GM11168 (cell line): ENCODE results near the gene CALML3.
"Not testable (repeated sequence)": the region's sequence is repeated elsewhere in the genome, so short reads cannot be mapped to it uniquely, and the experiment has no call there.

Source experiments
- in situ Hi-C: fragments of 300-500 bp; cut with MboI; formaldehyde crosslinking; loops from one replicate; pipeline ENCODE4 v1.12.0; 2022; ENCODE audit warnings: low sequenced_read_pairs; ENCODE audit not compliant: unreplicated experiment

Gene CALML3

DNA sequence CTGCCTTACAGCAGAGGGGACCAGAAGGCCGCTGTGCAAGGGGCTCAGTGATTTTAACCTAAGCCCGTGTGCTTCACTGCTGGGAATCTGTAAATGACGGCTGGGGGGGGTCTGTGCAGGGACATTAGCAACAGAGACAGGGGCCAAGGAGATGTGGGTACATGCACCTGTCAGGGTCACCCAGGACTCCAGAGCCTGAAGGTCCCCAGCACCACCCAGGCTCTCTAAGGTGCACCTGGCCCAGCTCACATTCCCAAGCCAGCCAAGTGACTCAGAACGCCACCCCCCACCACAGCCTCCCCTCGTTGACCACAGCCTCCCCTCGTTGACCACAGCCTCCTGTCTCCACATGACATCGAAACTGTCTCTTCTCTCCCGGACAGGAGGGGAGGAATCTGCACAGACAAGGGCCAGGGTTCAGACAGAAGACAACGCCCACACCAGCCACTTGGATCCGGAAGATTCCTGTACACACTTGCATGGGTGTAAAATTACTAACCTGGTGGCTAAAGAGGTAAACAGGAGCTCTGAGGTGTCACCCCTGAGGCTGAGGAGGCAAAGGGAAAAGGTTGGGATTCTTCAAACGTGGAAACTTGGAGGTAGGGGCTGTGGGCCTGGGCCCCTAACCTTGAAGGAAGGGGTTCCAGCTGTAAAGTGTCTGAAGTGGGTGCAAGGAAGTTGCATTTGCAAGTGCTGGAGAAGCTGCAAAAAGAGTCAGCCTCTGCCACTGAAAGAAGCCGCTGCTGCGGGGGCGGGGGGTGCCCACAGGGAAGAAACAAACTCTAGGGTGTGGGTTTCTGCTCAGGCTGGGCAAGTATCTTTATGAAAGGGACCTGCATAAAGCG is 27.0 kb downstream of the CALML3 start:
- in situ Hi-C loops: no loop called here

DNA sequence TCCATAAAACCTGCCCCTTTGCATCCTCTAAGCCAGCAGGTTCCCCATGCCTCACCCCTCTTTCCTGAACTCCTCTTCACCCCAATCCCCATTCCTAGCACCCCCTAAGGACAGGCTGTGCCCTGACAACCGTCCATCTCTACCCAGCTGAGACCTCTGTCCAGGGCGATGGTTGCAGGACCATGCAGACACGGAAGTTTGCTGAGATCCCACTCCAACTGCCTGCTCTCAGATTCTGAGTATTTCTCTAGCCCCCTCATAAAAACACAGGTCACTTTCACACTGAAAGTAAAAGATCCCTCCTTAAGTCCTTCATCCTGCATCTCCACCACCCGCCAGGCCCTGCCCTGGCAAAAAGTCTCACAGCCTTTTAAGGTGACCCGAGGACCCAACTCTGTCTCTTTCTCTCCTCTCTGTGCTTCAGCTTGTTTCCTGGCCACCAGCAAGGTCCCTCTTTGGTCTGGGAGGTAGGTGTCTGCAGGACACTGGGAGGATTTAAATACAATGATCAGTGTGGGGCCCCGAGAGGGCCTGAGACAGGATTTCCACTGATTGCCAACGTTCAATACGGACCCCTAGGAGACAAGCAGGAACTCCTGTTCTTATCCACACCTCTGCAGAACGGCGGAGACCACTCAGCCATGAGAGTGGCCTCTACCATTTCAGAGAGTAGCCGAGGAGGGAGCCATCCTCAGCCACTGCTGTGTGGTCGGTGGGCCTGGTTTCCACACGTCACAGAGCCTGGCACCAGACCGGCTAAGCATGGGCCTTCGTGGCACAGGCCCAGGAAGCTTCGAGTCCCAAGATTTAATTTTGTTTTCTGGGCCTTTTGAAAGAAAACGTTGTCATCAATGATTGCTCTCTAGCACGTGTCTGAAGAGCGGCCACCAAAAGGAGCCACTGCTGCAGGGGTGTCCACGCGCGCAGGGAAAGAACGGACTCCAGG is 27.9 kb downstream of the CALML3 start:
- in situ Hi-C loops: no loop called here

DNA sequence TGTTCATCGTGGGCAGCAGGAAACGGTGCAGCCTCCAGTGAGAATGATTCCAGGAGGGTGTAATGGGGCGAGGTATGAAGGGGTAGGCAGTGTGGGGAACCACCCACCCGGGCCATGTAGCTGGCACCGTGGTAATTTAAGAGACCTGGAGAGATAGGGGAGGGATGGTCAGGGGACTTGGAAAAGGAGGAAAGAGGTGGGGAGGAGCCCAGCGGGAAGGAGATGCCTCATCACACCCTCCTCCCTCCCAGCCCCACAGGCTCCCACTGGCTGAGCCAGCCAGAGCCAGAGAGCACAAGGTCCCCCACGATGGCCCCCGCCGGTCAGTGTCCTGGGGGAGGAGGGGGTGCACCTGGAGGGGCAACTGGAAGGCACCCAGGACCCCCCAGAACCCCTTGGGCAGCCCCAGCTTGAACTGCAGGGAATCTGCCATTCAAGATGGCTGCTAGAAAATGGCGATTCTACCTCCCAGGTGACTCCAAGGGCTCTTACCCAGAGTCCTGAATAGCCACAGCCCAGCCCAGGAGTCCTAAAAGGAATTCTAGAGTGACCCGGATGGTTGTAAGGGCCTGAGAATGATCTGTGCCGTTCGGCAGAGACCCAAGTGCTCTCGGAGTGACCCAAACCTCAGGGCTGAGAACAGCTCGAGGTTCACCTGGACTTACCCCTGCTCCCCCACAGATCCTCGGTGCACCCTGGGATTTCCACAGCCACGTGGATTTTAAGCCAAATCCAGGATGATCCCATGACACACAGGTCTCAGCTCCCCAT is 28.8 kb downstream of the CALML3 start:
- in situ Hi-C loops: no loop called here

DNA sequence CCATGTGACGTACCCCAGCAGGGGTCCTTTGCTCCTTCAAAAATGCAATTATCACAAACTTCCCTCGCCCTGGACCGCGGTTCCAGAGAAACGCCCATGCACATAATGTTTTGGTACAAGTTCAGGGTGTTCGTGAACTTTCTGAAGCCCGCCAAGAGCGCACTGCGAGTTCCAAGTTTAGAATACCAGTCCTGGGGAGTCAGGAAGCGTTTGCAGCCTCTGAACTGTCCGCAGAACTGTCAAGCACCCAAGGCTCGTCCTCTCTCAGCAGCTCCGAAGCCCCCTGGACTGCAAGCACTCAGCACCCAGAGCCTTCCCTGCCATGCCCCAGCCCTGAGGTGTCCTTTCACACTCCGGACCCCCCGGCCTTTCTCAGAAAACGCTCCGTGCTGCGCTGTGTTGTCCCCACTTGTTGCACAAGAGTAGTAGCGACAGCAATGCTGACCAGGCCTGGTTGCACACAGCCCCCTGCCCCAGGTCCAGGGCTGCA is 30.3 kb downstream of the CALML3 start:
- in situ Hi-C loops: no loop called here

DNA sequence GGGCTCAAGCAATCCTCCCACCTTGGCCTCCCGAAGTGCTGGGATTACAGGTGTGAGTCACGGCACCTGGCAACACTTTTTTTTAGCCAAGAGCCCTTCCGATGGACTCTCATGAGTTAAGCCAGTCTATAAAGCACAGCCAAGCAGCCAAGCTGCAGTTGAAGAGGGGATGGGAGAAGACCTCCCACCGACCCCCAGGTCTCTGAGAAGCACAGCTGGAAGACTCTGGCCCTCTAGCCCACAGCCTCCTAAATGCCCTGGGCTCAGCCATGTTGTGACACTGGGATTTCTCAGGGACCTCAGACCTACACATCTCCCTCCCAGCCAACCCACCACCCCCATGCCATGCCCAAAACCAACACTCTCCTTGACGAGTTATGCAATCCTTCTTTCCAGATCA is 31.1 kb downstream of the CALML3 start:
- in situ Hi-C loops: no loop called here

DNA sequence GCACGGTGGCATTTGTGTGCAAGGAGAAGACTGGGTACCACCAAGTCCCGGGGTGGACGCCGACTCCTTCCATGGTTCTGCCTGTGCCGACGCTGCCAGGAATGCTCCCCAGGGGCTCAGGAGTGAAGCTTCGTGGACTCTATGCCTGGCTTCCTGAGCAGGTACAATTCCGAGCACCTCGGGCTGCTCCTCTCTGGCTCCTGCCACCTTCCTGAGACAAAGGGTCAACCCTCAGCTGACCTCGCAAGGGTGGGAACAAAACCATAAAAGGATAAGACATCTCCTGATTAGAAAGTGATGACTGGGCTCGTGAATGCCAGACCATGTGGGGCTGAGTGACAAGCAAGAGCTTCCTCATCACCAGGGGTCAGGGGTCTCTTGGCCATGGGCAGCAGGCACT is 31.8 kb downstream of the CALML3 start:
- in situ Hi-C loops: no loop called here

DNA sequence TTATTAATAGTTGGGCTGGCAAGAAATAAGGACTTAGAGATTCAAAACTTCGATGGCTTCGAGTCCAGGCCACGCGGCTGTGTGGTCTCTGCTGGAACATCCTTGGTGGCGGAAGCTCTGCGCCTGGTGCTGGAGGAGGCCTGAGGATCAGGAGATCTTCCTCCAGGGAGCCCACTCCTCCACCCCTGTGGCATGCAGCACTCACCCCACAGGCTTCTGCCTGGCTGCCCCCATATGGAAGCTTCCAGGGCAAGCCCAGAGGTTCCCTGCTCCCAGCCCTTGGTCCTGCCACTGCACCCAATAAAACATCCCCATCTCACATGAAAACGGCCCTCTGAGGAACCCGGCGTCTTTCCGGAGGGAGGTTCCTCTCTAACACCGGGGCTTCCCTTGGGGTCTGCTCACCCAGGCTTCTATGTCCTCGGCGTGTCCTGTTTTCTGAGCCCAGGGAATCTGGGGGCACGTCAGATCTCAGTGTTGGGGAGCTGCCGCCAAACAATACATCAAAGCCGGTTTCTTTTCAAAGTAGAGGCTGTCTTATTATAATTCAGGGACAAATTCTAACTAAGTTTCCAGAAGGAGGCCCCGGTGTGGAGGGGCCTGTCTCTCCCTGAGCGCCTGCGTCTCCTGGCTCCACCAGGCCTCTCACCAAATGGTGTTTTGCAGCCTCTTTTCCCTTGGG is 32.4 kb downstream of the CALML3 start:
- in situ Hi-C loops: no loop called here

DNA sequence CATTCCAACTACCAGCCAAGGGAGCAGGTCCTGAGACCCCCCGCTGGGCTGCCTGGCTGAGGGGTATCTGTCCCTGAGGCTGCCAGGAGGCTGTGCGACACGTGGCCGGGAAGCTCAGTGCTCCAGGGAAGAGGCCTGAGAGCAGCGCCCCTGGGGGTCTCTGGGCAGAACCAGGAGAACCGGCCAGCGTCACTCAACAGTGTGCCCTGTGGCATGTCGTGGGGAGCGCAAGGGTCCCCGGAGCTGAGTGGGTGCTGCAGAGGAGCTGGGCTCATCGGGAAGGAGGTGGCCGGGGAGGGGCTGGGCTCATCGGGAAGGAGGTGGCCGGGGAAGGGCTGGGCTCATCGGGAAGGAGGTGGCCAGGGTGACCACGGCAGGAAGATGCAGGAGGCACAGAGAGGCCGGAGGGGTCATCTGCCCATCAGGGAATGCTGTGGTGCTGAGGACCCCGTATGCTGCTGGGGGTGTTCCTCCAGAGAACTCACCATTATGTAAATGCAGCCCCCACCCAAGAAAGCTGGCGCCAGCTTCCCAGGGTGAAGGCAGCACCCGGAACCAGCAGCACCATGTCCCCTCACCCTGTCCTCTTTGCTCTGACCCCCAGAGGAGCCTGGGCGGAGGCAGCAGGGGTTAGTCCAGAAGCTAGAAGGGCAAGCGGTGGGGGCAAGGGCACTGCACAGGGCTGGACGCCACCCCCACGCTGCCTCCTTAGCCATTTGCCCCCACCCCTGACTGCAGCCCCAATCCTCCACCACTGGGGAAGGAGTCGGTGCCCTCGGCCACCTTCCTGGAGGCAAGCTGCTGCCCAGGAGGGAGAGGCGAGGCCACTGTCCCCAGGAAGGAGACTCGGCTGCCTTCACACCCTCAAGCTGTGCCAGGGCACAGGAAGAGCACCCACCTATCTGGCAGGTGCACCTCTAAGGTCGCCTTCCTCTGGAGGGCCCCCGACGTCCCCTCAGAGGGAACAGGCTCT is 33.3 kb downstream of the CALML3 start:
- in situ Hi-C loops: no loop called here

DNA sequence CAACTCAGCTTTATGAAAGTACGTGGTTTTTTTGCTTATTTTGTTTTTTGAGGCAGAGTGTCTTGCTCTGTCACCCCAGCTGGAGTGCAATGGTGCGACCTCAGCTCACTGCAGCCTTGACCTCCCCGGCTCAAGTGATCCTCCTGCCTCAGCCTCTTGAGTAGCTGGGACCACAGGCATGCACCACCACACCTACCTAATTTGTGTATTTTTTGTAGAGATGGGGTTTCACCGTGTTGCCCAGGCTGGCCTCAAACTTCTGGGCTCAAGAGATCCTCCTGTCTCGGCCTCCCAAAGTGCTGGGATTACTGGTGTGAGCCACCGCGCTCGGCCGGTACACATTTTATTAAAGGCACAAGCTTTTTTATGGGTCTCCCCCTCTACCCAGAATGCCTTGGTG is 34.3 kb downstream of the CALML3 start:
- in situ Hi-C loops: not testable (repeated sequence)

DNA sequence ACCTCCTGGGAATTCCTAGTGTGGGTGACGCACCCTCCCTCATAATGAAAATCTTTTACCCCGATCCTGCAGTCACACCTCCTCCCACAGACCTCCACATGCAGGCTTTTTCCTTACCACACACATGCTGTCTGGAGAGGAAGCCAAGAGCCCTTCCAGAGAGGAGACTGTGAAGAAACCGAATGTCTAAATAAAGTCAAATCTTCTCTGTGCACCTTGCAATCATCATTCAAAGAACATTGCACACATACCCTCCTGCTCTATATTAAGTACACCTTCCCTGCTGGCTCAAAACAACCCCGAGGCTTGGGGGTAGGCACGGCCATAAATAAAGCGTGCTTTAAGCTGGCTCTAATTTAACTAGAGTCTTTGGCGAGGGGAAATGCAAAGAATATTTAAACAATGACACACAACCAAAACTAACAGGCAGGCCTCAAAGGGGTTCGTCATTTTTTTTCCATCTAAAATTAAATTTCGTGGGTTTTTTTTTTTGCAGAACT is 34.9 kb downstream of the CALML3 start:
- in situ Hi-C loops: no loop called here

DNA sequence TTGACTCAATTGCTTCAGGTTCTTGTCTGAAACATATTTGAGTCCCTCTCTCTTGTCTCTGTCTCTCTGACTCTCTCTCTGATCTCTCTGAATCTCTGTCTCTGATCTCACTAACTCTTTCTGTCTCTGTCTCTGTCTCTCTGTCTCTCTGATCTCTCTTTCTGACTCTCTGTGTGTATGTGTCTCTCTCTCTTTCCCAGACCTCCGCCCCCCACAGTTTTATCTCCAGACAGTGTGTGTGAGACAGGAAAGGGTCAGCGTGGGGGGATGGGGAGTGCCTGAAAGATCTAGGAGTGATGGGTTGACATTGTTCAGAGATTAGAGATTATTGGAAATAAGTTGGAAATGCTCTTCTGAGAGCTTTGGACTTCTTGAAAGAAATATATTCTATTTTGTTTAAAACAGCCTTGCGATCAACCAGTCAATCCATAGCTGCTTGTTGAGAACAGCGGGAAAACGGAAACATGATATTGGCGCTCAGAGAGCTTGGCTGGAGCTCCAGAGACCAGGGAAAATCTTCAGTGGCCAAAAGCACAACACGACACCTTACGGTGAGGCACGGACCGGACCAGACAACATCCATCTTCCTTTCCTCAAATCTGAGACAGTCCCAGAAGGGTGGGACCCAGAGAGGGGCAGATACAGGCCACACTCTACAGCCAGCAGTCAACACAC is 35.5 kb downstream of the CALML3 start:
- in situ Hi-C loops: no loop called here

DNA sequence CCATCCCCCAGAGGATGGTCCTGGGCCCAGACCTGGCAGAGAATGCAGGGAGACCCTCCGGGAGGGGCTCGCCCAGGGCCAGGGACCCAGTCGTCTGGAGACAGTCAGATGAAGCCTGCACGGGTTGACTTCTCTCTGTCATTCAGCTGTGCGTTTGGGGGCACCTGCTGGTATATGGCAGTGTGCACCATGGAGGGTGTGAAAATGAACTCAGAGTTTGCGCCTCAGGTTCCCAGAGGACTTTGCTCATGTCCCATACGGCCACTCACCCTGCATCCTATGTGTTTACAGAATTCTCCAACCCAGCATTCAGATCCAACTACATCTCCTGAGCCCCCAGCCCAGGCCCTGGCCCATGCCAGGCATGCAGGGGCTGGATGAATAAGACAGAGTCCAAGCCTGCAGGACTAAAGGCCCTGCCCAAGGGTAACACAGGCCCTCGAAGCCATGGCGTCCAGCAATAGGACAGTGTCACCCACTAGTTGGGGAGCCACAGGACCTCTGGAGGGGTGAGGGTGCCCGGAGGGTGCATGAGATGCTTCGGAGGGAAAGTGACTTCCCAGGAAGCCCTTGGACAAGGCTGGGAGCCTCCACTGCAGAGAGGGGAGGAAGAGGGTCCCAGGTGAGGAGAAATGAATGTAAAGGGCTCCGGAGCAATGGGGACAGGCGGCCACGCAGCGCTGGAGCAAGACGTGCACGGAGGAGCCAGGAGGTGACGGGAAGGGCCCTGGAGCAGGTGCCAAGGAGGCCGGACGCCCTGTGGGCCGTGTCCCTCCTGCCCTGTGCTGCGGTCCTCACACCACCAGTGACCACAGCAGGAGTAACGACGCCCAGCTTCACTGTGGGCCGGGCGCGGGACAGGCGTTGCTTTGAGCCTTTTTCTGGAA is 36.3 kb downstream of the CALML3 start:
- in situ Hi-C loops: no loop called here

DNA sequence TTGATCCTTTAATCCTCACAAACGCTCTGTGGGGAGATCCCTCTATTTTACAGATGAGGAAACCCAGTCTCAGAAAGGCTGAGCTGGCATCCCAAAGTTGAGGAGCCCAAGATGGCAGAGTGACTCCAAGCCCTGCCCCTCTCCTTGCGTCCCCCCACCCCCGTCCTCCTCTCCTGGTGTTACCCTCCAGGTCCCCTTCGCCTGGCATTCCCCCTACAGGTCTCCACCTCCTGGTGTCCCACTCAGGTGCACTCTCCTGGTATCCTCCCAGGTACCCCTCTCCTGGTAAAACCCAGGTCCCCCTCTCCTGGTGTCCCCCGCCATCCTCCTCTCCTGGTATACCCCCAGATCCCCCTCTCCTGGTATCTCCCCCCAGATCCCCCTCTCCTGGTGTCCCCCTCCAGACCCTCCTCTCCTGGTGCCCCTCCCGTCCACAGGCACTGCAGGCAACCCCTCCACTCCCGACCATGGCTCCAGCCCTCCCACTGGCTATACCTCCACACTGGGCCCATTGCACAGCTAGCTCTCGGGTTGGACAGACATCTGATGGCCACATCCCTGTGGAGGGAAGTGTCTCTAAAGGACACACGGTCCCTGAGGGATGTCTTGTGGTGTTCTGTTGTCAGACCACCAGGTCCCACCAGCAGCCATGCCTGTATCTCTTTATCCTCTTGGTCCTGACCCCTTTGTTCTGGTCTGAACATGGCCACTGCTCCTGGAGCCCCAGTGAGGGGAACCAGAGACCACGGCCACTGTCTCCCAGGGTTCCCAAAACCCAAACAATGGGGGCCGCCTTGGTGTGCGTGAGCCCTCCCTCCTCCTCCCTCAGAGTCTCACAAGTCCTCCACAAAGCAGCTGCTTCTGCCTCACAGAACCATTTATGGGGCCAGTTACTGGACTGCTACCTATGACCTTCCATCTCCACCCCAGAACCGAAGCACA is 37.2 kb downstream of the CALML3 start:
- in situ Hi-C loops: no loop called here

DNA sequence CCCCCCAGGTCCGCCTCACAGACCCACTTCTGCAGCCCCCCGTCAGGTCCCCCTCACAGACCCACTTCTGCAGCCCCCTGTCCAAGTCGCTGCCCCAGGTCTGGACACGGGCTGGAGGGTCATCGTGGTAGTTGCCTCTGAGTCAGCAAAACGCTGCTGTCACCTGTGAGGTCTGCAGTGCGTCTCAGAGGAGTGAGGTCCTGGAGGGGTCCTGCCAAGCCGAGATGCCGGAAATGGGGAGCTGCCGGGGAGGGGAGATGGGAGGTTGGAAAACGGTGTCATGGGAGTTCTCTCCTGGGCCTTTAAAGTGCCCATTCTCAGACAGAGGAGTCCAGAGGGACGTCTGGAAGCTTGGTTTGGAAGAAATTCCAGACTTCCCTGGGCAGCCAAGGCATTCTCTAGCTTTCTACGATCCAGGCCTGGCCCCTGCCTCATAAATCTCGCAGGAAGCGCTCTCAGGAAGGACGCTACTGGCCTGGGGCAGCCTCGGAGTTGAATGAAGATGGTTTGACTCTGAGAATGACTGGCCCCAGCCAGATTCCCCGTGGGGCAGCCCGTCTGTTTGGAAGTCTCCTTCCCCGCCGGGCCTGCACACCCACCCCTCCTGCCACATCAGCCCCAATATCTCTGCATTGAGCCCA is 38.7 kb downstream of the CALML3 start:
- in situ Hi-C loops: no loop called here

DNA sequence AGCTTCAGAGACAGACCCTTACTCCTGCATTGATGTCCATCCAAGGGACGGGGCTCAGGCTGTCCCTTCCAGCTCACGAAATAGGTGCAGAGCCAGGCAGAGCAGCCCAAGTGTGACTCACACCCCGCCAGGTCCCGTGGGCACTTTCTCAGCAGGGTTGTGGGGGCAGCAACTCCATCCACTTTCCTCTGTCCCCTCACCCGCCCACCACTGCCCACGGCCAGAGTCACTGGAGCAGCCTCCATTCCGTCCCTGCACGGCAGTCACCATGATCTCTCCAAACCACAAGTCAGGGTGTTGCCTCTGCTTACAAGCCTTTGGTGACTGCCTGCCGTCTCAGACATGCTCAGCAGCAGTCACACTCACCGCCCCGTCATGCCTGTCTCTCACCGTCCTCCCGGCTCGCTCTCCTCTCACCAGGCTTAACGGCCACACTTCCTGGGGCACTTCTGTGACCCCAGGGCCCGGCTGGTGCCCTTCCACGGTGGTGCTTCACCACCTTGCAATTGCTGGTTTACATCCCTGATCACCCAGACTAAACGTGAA is 39.3 kb downstream of the CALML3 start:
- in situ Hi-C loops: no loop called here
